ENCODE measurements around the gene NPW.

Gene NPW

GRCh38 chr16:1998852-1999801, 20.5 kb upstream of the NPW start:
- ChIA-PET POLR2A (interaction anchor here (0.6 to 3.2 kb wide), 2 partner anchors 12 to 156 kb away, joined by 5 to 8 read pairs; partner anchors contain the start of gene TRAF7), CTCF (interaction anchor here (2.3 kb wide), 1 partner anchor 142 kb away, joined by 10 read pairs; no protein-coding TSS in a partner anchor)
- TF ChIP-seq, protein P1, sequence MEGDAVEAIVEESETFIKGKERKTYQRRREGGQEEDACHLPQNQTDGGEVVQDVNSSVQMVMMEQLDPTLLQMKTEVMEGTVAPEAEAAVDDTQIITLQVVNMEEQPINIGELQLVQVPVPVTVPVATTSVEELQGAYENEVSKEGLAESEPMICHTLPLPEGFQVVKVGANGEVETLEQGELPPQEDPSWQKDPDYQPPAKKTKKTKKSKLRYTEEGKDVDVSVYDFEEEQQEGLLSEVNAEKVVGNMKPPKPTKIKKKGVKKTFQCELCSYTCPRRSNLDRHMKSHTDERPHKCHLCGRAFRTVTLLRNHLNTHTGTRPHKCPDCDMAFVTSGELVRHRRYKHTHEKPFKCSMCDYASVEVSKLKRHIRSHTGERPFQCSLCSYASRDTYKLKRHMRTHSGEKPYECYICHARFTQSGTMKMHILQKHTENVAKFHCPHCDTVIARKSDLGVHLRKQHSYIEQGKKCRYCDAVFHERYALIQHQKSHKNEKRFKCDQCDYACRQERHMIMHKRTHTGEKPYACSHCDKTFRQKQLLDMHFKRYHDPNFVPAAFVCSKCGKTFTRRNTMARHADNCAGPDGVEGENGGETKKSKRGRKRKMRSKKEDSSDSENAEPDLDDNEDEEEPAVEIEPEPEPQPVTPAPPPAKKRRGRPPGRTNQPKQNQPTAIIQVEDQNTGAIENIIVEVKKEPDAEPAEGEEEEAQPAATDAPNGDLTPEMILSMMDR (IDR thresholded peaks at IDR 0.05; ENCODE audit: control extremely low read depth, extremely low read depth, low read depth, missing control alignments) = no peak
- DNase-seq (ENCODE audit: extremely low spot score) = no peak

DNA sequence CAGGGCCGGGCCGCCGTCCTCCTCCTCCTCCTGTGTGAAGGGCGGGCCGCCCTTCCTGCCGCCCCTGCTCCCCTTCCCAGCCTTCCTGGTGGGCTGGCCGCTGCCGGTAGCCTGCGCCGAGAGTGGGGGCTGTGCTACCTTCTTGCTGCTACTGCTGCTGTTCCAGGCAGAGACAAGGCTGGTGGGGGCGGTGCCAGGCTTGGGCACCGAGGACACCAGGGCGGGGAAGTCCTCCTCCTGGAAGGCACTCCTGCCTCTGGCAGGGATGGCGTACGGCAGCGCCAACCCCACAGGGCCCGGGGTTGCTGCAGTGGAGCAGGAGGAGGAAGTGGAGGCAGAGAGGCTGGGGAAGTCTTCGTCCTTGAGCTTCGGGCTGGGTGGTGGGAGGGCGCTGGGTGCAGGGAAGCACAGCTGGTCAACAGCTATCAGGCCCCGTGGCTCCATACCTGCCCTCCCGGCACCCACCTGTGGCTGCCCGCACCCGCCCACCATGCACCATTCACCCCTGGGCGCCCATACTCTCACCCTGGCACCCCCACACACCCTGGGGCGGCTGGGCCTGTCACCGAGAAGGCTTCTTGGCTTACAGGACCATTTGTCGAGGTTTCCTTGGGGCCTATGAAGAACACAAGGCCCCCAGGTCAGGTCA, 19.6 kb upstream of the NPW start:
- no peak for DNase-seq (ENCODE audit: extremely low spot score)
- POLR2A ChIA-PET = interaction anchor here (3.2 kb wide), 1 partner anchor 155 kb away, joined by 8 read pairs; the partner anchor contains the start of gene TRAF7
- TF ChIP-seq, protein P1 (IDR thresholded peaks at IDR 0.05; ENCODE audit: control extremely low read depth, extremely low read depth, low read depth, missing control alignments) = no peak
- CTCF ChIA-PET = interaction anchor here (6.2 kb wide), 1 partner anchor 7 kb away, joined by 63 read pairs; the partner anchor contains the start of gene SYNGR3

DNA sequence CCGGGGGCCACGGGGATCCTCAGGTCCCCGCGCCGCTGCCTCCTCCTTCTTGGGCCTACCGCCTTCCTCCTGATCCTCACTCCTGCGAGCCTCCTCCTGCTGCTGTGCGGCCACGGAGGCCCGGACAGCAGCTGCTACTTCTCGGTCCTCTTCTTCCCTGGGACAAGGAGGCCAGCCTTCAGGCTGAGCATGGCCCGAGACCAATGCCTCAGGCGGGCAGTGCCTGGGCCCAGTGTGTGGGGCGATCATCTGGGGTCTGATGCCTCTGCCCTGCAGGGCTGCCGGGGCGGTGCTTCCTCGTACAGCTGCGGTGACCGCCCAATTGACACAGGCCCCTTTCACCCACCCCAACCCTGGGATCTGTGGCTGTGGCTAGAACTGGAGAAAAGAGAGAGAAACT, 18.6 kb upstream of the NPW start:
- ChIA-PET POLR2A (interaction anchor here (3.2 kb wide), 1 partner anchor 154 kb away, joined by 8 read pairs; the partner anchor contains the start of gene TRAF7), CTCF (interaction anchor here (1.3 to 6.2 kb wide), 3 partner anchors 8 to 140 kb away, joined by 3 to 63 read pairs (median 55); partner anchors contain the start of gene SYNGR3)
- DNase-seq (ENCODE audit: extremely low spot score) = no peak
- TF ChIP-seq, protein P1 (IDR thresholded peaks at IDR 0.05; ENCODE audit: control extremely low read depth, extremely low read depth, low read depth, missing control alignments) = no peak

DNA sequence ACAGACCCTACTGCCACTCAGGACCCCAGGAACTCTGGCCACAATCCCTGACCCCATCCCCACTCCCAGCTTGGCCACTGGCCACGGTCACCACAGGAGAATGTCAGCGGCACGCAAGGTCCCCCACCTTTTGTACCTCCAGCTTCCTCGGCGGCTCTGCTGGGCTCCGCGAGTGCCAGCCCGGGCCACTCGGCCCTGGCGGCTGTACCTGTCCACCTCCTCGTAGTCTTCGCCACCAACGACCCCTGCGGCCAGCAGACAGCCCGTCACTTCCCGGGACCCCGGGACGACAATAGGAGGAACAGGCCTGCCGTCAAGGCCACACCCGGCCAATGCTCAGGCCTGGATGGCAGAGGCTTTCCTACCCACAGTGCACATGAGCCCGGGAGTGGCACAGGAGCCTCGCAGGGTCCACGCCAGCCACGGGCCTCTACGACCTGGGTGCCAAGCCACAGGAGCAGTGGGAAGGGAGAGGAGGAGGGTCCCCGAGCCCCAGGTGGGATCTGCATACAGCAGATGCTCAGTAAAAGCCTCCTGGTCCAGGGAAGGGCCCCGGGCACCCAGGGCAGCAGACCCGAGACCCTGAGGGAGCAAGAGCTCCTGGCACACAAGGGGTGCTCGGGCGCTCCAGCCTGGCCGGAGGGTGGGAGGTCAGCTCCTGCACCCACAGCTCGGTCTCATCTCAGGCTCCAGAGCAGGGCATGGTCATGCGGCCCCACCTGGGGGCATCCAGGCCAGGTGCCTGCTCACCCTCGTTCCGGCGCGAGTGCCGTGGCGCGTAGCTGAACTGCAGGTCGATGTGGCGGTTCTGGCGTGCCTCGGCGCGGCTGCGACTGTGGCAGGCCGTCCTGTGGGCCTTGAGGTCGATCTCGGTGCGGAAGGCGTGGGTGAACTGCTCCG, 17.9 kb upstream of the NPW start:
- CTCF ChIA-PET = interaction anchor here (1.3 to 6.2 kb wide), 7 partner anchors 9 to 151 kb away, joined by 3 to 63 read pairs (median 18); partner anchors contain the start of genes SYNGR3 and TRAF7
- TF ChIP-seq, protein P1 (IDR thresholded peaks at IDR 0.05; ENCODE audit: control extremely low read depth, extremely low read depth, low read depth, missing control alignments) = no peak
- no peak for DNase-seq (ENCODE audit: extremely low spot score)
- POLR2A ChIA-PET = interaction anchor here (3.2 kb wide), 1 partner anchor 153 kb away, joined by 8 read pairs; the partner anchor contains the start of gene TRAF7

- TF ChIP-seq, protein P1 (IDR thresholded peaks at IDR 0.05; ENCODE audit: control extremely low read depth, extremely low read depth, low read depth, missing control alignments) = no peak
- ChIA-PET POLR2A (interaction anchor here (1.8 to 3.2 kb wide), 2 partner anchors 152 to 153 kb away, joined by 8 to 12 read pairs; partner anchors contain the start of gene TRAF7), CTCF (interaction anchor here (1.0 to 6.2 kb wide), 20 partner anchors 10 to 250 kb away, joined by 3 to 63 read pairs (median 8); partner anchors contain the start of genes ECI1, GFER, NOXO1 and PKD1)
- DNase-seq (ENCODE audit: extremely low spot score) = no peak
These were observed 17.0 kb upstream of the NPW start for GRCh38 chr16:2002406-2003230.
